GM19099 (cell line): ENCODE measurements around the gene PPFIBP2.

ENCODE experiments used
- POLR2A ChIP-seq: IDR thresholded peaks from 3 replicates; pipeline ENCODE4 v1.6.1; 2011; ENCODE audit warnings: low read depth; ENCODE audit not compliant: insufficient read length; ENCODE audit errors: extremely low read depth

The PPFIBP2 gene

DNA sequence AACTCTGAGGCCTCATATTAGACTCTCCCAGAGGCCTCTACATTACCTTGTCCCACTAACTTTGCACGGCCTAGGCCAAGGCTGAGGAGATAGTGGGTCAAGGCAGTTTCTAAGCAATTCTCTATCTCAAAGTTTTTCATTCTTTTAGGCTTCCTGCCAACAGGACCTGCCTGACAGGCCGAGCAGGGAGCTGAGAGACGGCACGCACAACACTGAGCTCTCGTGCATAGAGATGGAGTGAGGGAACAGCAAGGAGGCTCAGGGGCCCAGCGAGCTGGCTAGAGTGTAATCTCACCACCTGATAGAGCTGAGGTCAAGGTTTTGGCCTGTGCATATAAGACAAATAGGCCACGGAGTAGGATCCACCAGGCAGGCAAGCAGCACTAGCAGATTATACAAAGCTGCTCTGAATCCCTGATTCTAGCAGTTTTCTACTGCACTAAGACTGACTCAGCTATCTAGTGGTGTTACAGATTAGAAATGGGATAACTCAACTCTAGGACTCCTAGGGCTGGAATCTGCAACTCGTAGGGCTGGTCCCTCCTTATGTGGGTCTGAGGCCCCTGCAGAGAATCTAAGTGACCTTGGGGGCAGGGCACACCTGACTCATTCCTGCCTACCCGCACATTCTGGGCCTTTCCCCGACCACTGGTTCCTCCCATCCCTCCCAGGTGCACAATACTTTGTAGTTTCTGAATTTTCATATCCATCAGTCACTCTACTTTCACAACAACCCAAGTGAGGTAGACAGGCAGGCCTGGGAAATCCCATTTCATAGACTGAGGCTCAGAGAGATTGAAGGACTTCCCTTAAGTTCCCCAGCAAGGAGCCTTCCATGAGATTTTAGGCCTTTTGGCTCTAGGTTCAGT is 157.8 kb downstream of the PPFIBP2 start:
- no peak for TF ChIP-seq POLR2A

DNA sequence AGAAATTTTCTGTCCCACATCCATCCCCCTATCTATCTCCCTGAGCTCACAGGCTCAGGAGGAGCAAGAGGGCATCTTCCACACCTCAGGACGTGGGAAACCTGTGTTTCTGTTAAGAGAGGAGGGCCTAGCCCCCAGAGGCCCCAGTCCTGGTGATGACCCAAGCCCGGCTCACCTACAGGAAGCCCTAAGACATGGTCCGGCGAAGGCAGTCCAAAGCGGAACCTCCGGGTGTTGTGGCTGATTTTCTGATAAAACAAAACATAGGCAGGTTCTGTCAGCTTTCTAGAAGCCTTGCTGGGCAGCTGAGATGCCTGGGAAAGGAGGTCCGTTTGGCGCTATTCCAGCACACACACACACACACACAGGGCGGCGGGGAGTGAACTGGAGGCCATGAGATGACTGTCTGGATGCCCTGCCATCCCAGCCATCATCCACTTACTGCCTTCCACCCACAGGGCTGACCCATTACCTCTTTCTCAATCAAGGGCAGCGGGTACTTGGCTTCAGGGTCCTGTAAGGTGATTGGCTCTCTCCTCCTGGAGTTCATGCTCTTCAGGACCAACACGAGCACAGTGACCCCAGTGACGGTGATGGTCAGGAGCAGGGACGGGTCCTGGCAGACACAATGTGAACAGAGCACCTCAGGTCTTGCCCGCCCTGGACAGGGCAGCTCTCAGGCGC is 158.6 kb downstream of the PPFIBP2 start:
- no peak for TF ChIP-seq POLR2A

DNA sequence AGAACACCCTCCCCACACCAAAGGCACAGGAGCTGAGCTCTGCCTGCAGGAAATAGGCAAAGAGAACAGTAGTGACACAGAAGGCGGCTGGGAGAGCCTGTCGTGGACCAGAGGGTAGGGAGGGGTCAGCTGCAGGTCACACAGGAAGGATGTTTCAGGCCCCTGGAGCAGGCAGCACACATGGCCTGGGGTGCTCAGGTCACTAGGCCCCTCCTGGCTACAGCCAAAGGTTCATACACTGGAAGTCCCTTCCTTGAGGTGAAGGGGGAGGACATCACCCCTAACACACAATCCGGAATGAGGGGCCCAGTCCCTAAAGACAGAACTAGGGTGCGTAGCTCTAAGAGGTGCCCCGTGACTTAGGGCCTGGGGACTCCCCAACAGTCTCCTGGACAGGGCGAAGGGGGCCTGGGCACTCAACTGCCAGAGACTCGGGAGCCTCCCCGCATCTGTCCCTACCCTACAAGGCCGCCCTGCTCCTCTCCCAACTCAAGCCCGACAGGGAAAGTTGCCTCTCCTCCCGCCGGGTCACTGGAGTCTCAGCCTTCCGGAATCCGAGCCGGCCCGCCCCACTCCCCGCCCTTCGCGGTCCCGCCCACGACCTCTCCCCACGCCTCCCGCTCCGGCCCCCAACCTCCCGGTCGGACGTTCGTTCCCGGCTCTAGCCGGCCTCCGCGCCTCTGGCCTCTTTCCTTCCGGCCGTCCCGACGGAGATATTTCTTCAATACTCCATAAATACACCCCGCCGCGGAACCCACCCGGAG is 159.3 kb downstream of the PPFIBP2 start, which contains the start of gene CYB5R2:
TSS of gene CYB5R2 (minus strand) at position 541 of the 764 bp plus-strand sequence. CDS start 675 bp downstream, outside the sequence.
- TF ChIP-seq POLR2A, result peak; percentile 36

DNA sequence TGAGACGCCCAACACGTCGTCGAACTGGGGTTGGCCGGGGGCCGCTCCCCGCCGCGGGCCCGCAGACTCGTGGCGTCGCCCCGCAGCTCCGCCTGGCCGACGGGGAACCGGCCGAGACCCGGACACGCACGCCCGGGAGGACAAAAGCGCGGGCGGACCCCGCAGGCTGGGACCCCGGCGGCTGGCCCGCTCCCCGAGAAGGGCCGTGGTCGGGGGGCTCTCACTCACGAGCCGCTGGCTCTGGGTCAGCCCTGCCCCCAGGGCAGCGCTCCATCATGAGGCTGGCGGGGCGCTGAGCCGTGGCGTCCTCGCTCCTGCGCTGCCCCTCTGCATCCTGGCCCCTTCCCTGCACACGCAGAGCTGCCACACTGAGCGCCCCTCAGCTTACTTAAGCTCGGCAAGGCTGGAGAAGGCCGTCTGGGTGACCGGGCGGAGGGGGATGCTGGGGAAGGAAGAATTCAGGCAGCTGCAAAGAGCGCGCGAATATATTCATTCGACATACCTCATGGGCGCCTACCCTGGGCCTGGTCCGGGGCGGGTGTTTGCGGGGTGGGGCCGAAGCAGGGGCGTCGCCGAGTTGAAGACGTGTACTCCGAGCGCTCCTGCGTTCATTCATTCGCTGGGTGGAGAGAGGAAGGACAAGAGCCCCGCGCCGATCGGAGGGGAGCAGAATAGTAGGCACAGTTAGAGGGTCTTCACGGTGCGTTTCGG is 160.1 kb downstream of the PPFIBP2 start:
- TF ChIP-seq POLR2A, result no peak

DNA sequence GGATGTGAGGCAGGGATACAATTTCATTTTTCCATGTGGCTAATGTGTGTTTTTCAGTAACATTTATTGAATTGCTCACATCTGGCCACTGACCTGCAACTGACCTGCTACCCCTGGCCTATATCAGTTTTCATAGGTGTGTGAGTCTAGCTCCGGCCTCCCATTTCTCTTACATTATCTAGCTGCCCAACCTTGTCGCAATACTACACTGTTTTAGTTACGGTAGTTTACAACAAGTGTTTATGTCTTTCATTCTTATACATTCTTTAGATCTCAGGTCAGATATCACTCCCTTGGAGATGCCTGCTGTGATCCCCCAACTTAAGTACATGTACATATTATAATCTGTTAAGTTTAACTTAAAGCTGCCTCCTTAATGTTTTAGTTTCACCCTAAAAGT is 161.8 kb downstream of the PPFIBP2 start:
- no peak for TF ChIP-seq POLR2A

DNA sequence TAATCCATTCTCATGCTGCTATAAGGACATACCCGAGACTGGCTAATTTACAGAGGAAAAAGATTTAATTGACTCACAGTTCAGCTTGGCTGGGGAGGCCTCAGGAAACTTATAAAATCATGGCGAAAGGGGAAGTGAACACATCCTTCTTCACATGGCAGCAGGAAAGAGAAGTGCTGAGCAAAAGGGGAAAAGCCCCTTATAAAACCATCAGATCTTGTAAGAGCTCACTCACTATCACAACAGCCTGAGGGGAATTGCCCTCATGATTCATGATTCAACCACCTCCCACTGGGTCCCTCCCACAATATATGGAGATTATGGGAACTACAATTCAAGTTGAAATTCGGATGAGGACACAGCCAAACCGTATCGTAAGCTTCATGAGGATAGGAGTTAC is 163.3 kb downstream of the PPFIBP2 start:
- no peak for TF ChIP-seq POLR2A

DNA sequence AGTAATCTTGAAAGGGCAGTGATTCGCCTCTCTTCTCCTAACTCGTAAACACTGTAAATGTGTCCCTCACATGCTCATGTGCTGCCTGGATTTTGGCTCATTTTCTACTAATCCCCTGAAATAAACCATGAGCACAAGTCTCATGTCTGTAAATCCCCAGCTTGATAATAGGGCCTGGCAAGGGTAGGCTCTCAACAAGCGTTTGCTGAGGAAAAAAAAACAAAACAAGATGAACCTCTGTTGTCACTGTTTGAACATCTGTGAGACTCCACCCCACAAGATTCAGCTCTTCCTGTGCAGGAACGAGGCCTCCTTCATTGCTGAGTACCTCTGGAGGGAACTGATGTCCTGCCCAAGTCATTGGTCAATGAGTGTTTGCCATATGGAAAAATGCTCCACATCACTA is 164.0 kb downstream of the PPFIBP2 start:
- TF ChIP-seq POLR2A, result no peak

DNA sequence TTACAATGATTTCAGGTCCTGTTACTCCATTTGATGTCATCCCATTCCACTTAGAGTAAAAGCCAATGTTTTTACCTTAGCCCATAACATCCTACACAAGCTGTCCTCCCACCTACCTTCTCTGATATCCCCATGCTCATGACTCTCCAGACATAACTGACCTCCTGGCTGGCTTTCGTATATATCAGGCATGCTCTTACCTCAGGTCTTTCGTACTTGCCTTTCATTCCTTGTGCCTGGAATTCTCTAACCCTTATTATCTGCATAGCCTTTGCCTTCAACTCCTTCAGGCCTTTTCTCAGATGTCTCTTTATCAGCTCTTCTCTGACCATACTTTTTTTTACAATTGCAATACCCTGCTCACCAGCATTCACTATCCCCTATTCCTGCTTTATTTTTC is 169.8 kb downstream of the PPFIBP2 start:
- TF ChIP-seq POLR2A, result no peak

DNA sequence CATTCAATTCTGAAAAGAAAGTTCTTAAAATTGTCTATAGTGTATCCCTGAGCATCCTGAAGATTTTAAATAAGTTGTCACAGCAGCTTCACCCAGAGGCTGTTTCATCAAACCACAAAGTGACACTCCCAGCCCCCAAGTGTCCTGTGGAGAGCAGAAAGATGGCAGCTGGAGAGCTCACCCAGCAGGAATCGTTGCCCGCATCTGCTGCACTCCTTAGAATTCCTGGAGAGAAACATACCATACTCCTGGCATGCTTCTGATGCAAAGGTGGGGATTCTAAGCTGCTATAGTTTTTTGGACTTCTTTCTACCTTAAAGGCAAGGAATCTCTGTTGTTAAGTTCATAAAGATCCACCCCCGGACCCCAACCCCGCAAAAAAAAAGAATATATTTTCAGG is 173.0 kb downstream of the PPFIBP2 start:
- no peak for TF ChIP-seq POLR2A

DNA sequence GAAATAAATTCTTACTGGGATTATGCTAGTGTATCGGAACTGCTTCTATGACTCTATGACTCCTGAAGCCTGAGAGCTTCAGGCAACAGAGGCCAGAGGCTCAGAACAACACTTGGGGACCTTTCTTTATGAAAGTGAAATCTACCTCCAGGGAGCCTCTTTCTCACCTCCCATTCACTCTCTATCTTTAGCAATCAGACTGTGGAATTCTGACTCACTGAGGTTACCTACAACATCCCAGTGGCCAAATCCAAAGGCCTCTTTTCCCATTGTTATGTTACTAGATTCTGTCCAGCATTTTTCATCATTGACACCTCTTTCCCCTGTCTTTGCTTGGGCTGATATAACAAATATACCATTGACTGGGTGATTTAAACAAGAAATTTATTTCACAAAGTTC is 173.6 kb downstream of the PPFIBP2 start:
- no peak for TF ChIP-seq POLR2A

DNA sequence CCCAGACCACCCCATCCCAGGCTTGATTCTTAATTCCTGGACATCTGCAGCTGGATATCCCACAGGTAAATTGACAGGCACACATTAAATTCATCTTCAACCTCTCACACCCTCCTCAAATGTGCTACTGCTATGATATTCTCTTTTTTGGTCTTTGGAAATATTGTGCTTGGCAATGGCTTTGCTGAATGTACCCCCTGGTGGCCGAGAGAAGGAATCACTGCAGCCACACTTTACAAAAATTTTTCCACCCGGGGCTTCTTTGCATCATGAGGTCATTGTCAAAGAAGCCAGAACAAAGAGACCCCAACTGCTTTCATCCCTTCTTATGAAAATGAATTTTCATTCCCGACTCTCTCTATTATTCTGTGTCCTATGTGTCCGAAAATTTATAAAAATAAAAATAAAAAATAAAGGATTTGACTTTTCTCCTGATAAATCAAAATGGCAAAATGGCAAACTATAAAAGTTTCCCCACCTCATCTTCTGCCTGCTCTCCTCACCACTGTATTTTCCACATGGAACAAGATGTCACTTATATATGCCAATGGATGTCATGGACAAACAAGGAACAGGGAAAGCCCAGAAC is 174.5 kb downstream of the PPFIBP2 start:
- no peak for TF ChIP-seq POLR2A

DNA sequence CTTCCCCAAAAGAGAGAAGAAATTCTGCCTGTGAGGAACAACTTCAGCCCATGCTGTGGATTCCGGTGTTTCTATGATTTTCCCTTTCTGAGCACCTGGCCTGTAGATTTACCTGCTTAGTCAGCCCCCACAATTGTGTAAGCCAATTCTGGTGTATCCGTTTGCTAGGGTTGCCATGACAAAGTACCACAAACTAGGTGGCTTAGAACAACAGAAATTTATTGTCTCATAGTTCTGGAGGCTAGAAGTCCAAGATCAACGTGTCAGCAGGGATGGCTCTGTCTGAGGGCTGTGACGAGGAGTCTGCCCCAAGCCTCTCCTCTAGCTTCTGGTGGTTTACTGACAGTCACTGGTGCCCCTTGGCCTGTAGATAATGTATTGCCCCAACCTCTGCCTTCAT is 175.4 kb downstream of the PPFIBP2 start:
- TF ChIP-seq POLR2A, result no peak

DNA sequence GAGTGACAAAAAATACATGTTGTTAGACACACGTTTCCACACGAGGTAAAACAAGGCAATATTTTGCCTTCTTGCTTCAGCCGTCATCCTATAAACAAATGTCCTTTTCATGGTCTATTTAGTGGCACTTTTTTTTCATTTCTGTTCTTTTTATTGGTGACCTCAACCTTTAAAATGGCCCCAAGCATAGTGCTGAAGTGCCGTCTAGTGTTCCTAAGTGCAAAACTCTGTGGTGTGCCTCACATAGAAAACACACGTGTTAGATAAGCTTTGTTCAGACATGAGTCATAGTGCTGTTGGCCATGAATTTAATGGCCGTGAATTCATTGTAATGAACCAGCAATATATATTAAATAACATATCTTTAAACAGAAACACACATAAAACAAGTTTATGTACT is 176.8 kb downstream of the PPFIBP2 start:
- no peak for TF ChIP-seq POLR2A

DNA sequence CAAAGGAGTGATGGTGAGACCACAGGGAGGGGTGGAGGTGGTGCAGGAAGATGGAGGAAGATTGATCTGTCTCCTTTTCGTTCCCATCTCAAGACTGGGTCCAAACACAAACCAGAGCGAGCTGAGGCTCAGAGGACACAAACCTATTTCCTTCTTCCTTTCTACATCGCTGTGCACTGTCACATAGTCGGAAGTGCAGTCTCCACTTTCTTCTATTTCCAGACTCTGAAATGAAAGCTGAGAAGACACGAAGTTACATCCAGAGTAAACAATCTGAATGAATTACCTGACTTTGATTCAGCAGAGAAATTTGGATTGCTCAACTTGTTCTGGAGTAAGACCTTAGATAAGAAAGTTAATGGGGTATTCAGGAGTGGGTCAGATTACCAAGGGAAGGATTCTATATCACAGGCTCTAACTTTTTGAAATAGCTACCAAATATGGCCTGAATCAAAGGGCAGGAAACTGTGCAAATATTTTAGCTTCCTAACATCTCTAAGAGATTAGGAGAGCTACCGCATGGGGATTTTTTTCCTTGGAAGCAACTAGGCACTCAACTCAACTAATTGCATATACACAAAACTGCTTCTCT is 178.1 kb downstream of the PPFIBP2 start:
- no peak for TF ChIP-seq POLR2A
